ENCODE results near the gene SH3RF1.

Gene SH3RF1

GRCh38 chr4:169158046-169158445, 112.7 kb downstream of the SH3RF1 start:
- DNase-seq: no peak

- DNase-seq: no peak
These were observed 114.4 kb downstream of the SH3RF1 start for GRCh38 chr4:169156392-169156791.

GRCh38 chr4:169154121-169154520, 116.6 kb downstream of the SH3RF1 start:
- no peak for DNase-seq

- no peak for DNase-seq
These were observed 117.2 kb downstream of the SH3RF1 start for GRCh38 chr4:169153481-169154087.

GRCh38 chr4:169152899-169153298, 117.9 kb downstream of the SH3RF1 start:
- no peak for DNase-seq

GRCh38 chr4:169152098-169152497, 118.7 kb downstream of the SH3RF1 start:
- DNase-seq: no peak

GRCh38 chr4:169151671-169152070, 119.1 kb downstream of the SH3RF1 start:
- DNase-seq: no peak

- DNase-seq: no peak
These were observed 120.0 kb downstream of the SH3RF1 start for GRCh38 chr4:169150806-169151205.

- DNase-seq: no peak
These were observed 121.9 kb downstream of the SH3RF1 start for GRCh38 chr4:169148885-169149284.

- DNase-seq: no peak
These were observed 123.6 kb downstream of the SH3RF1 start for GRCh38 chr4:169147191-169147590.

- DNase-seq: no peak
These were observed 126.6 kb downstream of the SH3RF1 start for GRCh38 chr4:169144061-169144600.

GRCh38 chr4:169143335-169143734, 127.4 kb downstream of the SH3RF1 start:
- no peak for DNase-seq

GRCh38 chr4:169142906-169143305, 127.8 kb downstream of the SH3RF1 start:
- DNase-seq: no peak

- no peak for DNase-seq
These were observed 128.4 kb downstream of the SH3RF1 start for GRCh38 chr4:169142391-169142790.

GRCh38 chr4:169139021-169139420, 131.7 kb downstream of the SH3RF1 start:
- no peak for DNase-seq

GRCh38 chr4:169137558-169137920, 133.2 kb downstream of the SH3RF1 start:
- DNase-seq: no peak

GRCh38 chr4:169136796-169137557, 133.8 kb downstream of the SH3RF1 start:
- no peak for DNase-seq

- no peak for DNase-seq
These were observed 134.4 kb downstream of the SH3RF1 start for GRCh38 chr4:169136330-169136729.

GRCh38 chr4:169135776-169136175, 135.0 kb downstream of the SH3RF1 start:
- no peak for DNase-seq

- no peak for DNase-seq
These were observed 136.8 kb downstream of the SH3RF1 start for GRCh38 chr4:169133932-169134331.

- no peak for DNase-seq
These were observed 138.0 kb downstream of the SH3RF1 start for GRCh38 chr4:169132561-169133305.

GRCh38 chr4:169131556-169132208, 139.1 kb downstream of the SH3RF1 start:
- DNase-seq: no peak

- DNase-seq: no peak
These were observed 141.9 kb downstream of the SH3RF1 start for GRCh38 chr4:169128902-169129301.
